Peyer's patch (tissue), 4 donors: ENCODE measurements around the gene KCNB1. TPM values are rescaled to one million over a fixed set of nuclear protein-coding genes. Genes with fewer than 3 reads are reported as not detected.

Source experiments
- DNase-seq, 3 donors: peaks; one replicate each; pipeline ENCODE4 v3.0.0-alpha.2; 2017 to 2019
- H3K27ac ChIP-seq, 4 donors: fragments of 200-600 bp; sonication (generic); one replicate each; pipeline ENCODE4 v1.5.1; 2016 to 2019
- H3K27me3 ChIP-seq, 2 donors: fragments of 200-600 bp; sonication (generic); one replicate each; pipeline ENCODE4 v1.5.1; 2019
- H3K36me3 ChIP-seq, 3 donors: fragments of 200-600 bp; sonication (generic); one replicate each; pipeline ENCODE4 v1.5.1; 2016 to 2019
- H3K4me1 ChIP-seq, 4 donors: fragments of 200-600 bp; sonication (generic); one replicate each; pipeline ENCODE4 v1.5.1; 2016 to 2019
- H3K4me3 ChIP-seq, 4 donors: fragments of 200-600 bp; sonication (generic); 1 replicate in 3 of 4; 2 replicates in 1 of 4; pipeline ENCODE4 v1.5.1; 2016 to 2019; ENCODE audit warnings: mild to moderate bottlenecking in 1 of 4
- H3K9me3 ChIP-seq, 4 donors: fragments of 200-600 bp; sonication (generic); one replicate each; pipeline ENCODE4 v1.5.1; 2016 to 2019; ENCODE audit warnings: mild to moderate bottlenecking in 1 of 4
- CTCF ChIP-seq, 6 experiments: fragments of 450-650 bp in 4 of 6; fragments of 200-600 bp in 2 of 6; sonication (generic) in 1 of 6; IDR thresholded peaks; one replicate each; pipeline ENCODE4 v1.5.1; 2017 to 2019; ENCODE audit warnings: antibody characterized with exemption in 6 of 6, mild to moderate bottlenecking in 3 of 6, moderate library complexity in 1 of 6
- POLR2A ChIP-seq, 2 donors: fragments of 450-650 bp; IDR thresholded peaks; one replicate each; pipeline ENCODE4 v1.5.1; 2017; ENCODE audit warnings: antibody characterized with exemption in 2 of 2, mild to moderate bottlenecking in 2 of 2, moderate library complexity in 2 of 2
- total RNA-seq, 4 donors: library from RNA; depleted of rRNA; stranded (reverse); fragments of >200 nt; gene quantifications; one replicate each; pipeline ENCODE4 v1.1.0, GENCODE V29; 2016

KCNB1 gene
- total RNA-seq, 4 donors from 2014 or later: 0.35 to 0.85 (median 0.61) TPM

DNA sequence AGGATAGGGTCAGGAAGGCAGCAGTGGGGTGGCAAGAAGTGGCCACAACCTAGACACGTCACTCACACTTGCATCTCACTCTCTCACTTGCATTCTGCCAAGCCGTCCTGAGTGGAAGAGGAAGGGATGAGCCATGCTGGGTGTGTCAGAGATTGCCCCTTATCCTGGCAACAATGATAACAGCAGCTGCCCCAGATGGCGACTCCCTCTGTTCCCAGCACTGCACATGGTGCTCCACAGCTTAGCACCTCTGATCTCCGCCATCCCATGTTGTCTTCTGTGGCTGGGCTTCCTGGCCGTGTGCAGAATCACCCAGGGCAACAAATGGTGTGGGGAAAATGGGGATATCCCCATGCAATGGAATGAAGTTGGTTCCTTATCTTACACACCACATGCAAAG, 11.1 kb downstream of the KCNB1 start:
- no peak overlapping the region for H3K27ac ChIP-seq
- H3K4me1 ChIP-seq: no peaks in the 10 kb centered on the region
- no peak overlapping the region for H3K4me3 ChIP-seq
- no peak for TF ChIP-seq CTCF (IDR thresholded peaks at IDR 0.05)
- no peak for DNase-seq
- no peaks in the 10 kb centered on the region for H3K27me3 ChIP-seq
- H3K36me3 ChIP-seq: no peaks in the 10 kb centered on the region
- no peaks in the 10 kb centered on the region for H3K9me3 ChIP-seq

- Histone ChIP-seq H3K4me3 (no peak overlapping the region), H3K4me1 (no peaks in the 10 kb centered on the region), H3K9me3 (no peaks in the 10 kb centered on the region), H3K27me3 (no peaks in the 10 kb centered on the region), H3K36me3 (no peaks in the 10 kb centered on the region), H3K27ac (no peak overlapping the region)
- no peak for DNase-seq
- TF ChIP-seq CTCF (IDR thresholded peaks at IDR 0.05): no peak
- no peak for TF ChIP-seq POLR2A (IDR thresholded peaks at IDR 0.05)
Measured at GRCh38 chr20:49470922-49471321, 11.5 kb downstream of the KCNB1 start.

- Histone ChIP-seq H3K27me3 (no peaks in the 10 kb centered on the region), H3K36me3 (no peaks in the 10 kb centered on the region), H3K27ac (no peak overlapping the region), H3K4me1 (no peaks in the 10 kb centered on the region), H3K4me3 (no peak overlapping the region), H3K9me3 (no peaks in the 10 kb centered on the region)
- TF ChIP-seq CTCF (IDR thresholded peaks at IDR 0.05): no peak
- no peak for TF ChIP-seq POLR2A (IDR thresholded peaks at IDR 0.05)
- DNase-seq: no peak
Measured at GRCh38 chr20:49469060-49469459, 13.4 kb downstream of the KCNB1 start.

GRCh38 chr20:49468412-49468811, 14.1 kb downstream of the KCNB1 start:
- DNase-seq: no peak
- no peaks in the 10 kb centered on the region for H3K9me3 ChIP-seq
- TF ChIP-seq CTCF (IDR thresholded peaks at IDR 0.05): no peak
- H3K27me3 ChIP-seq: no peaks in the 10 kb centered on the region
- H3K4me1 ChIP-seq: no peaks in the 10 kb centered on the region
- H3K4me3 ChIP-seq: no peak overlapping the region
- no peak overlapping the region for H3K27ac ChIP-seq
- H3K36me3 ChIP-seq: no peaks in the 10 kb centered on the region

- DNase-seq: no peak
- H3K27ac ChIP-seq: no peak overlapping the region
- H3K36me3 ChIP-seq: no peaks in the 10 kb centered on the region
- H3K27me3 ChIP-seq: no peaks in the 10 kb centered on the region
- TF ChIP-seq CTCF (IDR thresholded peaks at IDR 0.05) (no peak), POLR2A (IDR thresholded peaks at IDR 0.05) (no peak)
- no peak overlapping the region for H3K4me3 ChIP-seq
- no peaks in the 10 kb centered on the region for H3K4me1 ChIP-seq
- no peaks in the 10 kb centered on the region for H3K9me3 ChIP-seq
Measured at GRCh38 chr20:49466114-49466912, 16.2 kb downstream of the KCNB1 start.
